ENCODE results near the gene PCGF3.
"Not testable (repeated sequence)": the region's sequence is repeated elsewhere in the genome, so short reads cannot be mapped to it uniquely, and the experiment has no call there.

PCGF3 gene

GRCh38 chr4:768076-768475 is 62.4 kb downstream of the PCGF3 start:
- no peak for DNase-seq

- no peak for DNase-seq
Observed at GRCh38 chr4:768995-769394, 63.4 kb downstream of the PCGF3 start.

GRCh38 chr4:769511-769910 is 63.9 kb downstream of the PCGF3 start:
- no peak for DNase-seq

DNA sequence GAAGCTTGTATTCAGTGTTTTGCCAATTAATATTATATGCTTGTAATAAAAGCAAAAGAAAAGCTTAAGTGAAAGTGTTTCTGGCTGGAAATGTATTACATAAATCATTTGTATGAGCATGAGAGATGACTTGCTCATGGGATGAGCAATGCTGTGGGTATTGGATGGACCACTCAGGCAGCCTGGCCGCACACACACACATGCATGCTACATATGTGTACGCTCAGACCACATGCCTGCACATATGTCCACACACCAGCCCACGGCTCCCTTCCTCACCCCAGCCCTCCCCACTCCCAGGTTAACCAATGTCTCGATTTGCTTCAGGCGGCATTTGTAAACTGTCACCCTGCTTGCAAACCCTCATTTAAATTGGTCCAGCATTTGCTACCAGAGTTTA is 64.4 kb downstream of the PCGF3 start:
- DNase-seq, result no peak

GRCh38 chr4:771464-771863 is 65.8 kb downstream of the PCGF3 start:
- no peak for DNase-seq

GRCh38 chr4:772118-772517 is 66.5 kb downstream of the PCGF3 start:
- no peak for DNase-seq

DNA sequence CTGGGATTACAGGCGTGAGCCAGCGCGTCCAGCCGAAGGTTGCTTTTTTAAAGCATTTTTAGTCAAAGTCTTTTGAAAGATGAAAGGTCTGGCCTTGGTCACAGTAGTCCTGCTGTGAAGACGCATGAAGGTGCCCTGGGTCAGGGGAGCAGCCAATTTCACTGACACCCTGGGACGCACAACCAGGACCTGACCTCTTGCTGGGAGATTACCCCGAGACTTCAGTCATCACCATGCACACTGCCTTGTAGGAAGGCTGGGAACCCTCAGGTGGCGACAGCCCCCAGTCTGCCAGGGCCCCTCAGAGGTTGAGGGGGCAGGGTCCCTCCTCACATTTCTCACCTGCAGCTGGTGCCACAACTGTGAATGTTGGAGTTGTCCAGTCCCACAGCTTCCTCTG is 67.1 kb downstream of the PCGF3 start:
- DNase-seq, result no peak

DNA sequence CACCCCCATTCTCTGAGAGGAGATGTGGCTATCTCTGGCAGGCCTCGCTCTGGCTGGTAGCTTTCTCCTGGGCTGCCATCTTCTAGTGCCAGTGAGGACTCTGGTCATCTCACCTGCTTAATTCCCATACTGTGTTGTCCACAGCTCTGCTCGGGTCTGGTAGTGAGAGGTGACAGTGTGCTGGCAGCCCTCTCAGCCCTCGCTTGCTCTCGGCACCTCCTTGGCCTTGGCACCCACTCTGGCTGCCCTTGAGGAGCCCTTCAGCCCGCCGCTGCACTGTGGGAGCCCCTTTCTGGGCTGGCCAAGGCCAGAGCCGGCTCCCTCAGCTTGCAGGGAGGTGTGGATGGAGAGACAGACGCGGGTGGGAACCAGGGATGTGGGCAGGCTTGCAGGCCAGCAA is 67.6 kb downstream of the PCGF3 start:
- no peak for DNase-seq

GRCh38 chr4:774419-775092 is 68.9 kb downstream of the PCGF3 start:
- DNase-seq, result not testable (repeated sequence)

DNA sequence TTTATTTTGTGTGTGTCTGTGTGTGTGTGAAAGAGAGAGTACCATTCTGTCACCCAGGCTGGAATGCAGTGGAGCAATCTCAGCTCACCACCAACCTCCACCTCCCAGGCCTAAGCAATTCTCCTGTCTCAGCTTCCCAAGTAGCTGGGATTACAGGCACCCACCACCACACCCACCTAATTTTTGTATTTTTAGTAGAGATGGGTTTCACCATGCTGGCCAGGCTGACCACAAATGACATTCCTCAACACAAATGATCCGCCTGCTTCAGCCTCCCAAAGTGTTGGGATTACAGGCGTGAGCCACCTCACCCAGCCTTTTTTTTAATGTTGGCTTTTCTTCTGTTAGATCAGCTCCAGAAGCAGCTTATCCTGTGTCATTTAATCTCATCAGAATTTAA is 69.9 kb downstream of the PCGF3 start:
- DNase-seq, result not testable (repeated sequence)

DNA sequence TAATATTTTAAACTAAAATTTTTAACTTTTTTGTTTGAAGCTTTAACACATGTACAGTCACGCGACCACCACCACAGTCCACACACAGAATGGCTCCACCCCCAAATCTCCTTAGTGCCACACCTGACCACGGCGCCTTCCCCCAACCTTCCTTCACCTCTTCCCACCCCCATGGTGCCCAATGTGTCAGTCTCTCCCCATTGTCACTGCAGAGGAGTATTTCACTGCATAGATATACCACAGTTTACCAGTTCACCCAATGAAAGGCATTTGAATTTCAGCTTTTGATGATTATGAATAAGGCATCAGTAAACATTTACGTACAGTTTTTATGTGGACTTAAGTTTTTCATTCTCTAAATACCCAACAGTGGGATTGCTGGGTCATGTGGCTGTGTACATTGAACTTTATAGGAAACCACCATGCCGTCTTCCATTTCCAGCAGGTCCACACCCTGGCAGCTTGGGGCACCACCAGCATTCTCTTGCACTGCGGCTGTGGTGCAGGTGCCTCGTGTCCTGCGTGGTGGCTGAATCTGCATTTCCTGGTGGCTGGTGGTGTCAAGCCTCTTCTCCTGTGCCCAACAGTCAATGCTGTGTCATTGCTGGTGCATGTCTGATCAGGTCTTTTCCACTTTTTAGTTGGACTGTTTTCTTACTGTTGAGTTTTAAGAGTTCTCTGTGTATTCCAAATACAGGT is 71.3 kb downstream of the PCGF3 start:
- no peak for DNase-seq

GRCh38 chr4:777520-778262 is 72.1 kb downstream of the PCGF3 start:
- no peak for DNase-seq

- no peak for DNase-seq
Observed at GRCh38 chr4:779555-779954, 73.9 kb downstream of the PCGF3 start.

DNA sequence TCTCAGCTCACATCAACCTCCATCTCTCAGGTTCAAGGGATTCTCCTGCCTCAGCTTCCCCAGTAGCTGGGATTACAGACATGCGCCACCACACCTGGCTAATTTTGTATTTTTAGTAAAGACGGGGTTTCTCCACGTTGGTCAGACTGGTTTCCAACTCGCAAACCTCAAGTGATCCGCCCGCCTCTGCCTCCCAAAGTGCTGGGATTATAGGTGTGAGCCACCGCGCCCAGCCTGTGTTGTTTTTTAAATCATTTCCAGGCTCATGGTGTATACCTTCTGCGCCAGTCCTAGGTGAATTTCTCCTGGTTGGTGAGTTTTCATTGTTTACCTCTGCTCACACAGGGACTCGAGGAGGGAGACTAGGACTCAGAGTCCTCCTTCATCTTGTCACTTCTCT is 74.6 kb downstream of the PCGF3 start:
- DNase-seq, result not testable (repeated sequence)

DNA sequence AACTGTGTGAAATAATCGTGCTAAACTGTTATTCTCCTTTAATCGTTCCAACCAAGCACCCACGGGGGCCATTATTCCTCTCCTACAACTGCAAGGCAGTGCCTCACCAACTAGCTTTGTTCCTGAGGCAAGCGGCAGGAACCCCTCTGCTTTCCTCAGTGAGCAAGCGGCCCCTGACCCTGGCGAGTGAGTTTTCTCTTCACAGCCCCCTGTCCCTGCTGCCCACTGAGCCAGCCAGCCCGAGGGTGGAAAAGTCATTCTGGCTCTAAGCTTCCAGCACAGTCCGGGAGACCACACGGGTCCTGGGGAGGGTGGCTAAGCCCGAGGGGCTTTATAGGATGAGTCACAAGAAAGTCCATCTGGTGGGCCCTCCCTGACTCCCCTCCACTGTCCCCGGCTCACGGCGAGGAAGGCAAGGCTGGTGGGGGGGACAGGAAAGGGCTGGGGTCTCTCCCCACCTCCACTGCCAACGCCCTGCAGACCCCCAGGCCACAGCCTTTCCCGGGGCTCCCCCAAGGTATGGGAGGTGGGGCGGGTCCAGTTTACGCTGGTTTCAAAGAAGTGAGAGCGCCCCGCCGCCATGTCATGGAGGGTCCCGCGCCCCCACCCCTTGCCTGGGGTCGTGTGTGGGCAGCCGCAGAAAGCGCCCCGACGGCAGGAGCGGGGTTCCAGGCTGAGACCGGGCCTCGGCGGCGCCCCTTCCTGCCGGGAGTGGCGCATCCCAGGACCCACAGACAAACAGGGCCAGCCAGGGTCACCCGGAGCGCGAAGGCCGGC is 75.3 kb downstream of the PCGF3 start:
- DNase-seq, result no peak

DNA sequence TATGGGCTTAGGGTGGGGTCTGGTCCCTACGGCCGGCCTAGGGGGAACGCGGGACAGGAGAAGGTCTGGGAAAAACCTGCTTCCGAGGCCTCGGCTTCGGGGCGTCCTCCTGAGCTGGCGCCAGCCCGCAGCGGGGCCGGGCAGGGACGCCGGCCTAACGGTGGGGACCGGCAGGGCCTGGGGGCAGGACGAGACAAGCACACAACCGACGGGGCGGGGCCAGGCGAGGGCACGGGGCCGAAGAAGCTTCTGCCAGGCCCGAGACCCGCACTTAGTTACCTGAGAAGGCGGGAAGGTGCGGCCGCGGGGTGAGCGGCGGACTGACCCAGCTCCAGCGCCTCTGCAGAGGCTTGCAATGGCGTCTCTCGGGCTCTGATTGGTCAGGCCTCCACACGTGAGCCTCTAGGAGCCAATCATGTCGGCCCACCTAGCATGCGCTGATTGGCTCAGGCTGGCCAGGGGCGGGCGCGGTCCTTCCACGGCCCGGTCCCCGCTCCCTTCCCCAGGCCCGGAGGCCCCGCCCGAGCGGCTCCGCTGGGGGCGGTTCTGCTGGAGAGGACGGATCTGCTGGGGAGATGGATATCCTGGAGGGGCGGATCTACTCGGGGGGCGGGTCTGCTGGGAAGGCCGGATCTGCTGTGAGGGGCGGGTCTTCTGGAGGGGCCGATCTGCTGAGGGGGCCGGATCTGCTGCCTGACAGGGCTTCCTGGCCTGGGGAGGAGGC is 76.0 kb downstream of the PCGF3 start:
- DNase-seq, result peak; percentile 94

- DNase-seq, result no peak
Observed at GRCh38 chr4:784401-785331, 79.0 kb downstream of the PCGF3 start.

GRCh38 chr4:785332-786073 is 79.9 kb downstream of the PCGF3 start:
- no peak for DNase-seq

DNA sequence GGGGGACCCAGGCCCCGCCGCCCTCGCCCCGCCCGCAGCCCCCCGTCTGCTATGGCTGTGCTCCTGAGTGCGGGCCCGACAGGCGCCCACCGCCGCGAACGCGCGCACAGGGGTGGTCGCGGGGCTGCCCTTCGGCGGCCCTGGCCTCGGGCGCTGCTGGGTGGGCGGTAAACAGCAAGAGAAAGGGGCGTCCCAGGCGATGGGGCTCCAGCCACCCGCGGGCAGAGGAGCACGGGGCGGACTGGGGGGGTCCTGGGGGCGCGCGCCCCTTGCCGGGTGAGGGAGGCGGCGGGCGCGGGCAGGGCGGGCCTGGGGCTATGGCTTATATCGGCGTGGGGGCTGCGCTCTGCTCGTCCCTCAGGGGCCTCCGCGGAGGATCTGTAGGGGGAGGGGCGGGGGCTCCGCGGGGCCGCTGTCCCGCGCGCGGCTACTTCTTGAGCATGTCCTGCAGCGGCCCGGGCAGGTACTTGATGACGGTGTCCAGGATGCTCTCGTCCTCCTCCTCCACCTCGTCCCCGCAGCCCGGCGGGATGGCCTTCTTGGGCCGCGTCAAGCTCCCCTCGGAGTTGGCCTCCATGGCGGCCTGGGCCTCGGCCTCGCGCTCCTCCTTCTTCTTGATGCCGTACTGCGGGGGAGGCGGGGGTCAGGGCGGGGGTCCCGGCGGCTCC is 80.6 kb downstream of the PCGF3 start:
- no peak for DNase-seq

DNA sequence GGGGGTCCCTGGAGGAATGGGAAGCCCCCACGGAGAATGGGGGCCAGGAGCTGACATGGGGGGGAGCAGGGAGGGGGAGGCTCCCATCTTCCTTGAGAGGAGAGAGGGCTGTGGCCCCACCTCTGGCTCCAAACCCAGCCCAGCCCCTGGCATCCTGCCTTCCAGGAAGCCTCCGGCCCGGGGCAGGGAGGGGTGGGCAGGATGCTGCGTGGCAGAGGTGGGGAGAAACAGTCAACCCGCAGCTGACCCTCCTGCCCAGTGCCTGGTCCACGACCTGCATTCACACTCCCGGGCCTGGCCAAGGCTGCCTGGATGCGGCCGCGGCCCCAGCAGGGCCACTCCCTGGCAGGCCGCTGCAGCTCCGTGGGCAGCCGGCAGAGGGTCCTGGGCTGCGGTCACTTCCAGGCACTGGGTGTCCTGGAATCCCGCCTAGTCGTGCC is 81.2 kb downstream of the PCGF3 start:
- no peak for DNase-seq

Measured in NCI-H1694 (cell line).